Gastrocnemius medialis (tissue), 4 donors: ENCODE data around the gene MICU2. TPM values are rescaled to one million over a fixed set of nuclear protein-coding genes. Genes with fewer than 3 reads are reported as not detected.

Experiments used
- ATAC-seq, 2 donors: fragments of 150-250 bp; one replicate each; pipeline ENCODE4 v1.9.1; 2016
- DNase-seq, 2 donors: peaks; one replicate each; pipeline ENCODE4 v3.0.0-alpha.2; 2019
- H3K27ac ChIP-seq, 4 donors: fragments of 200-600 bp; sonication (generic); 1 replicate in 1 of 4; 2 replicates in 3 of 4; pipeline ENCODE4 v1.5.1; 2016 to 2018; ENCODE audit warnings: mild to moderate bottlenecking in 2 of 4, moderate library complexity in 1 of 4
- H3K27me3 ChIP-seq, 3 donors: fragments of 200-600 bp; sonication (generic) in 2 of 3; 1 replicate in 1 of 3; 2 replicates in 2 of 3; pipeline versions ENCODE4 v1.5.1 to v1.6.0; 2016 to 2019; ENCODE audit warnings: mild to moderate bottlenecking in 1 of 3, moderate library complexity in 1 of 3
- H3K36me3 ChIP-seq, 2 donors: fragments of 200-600 bp; sonication (generic) in 1 of 2; one replicate each; pipeline ENCODE4 v1.5.1; 2017 to 2018
- H3K4me1 ChIP-seq, 2 donors: fragments of 200-600 bp; sonication (generic) in 1 of 2; one replicate each; pipeline ENCODE4 v1.5.1; 2016 to 2017; ENCODE audit warnings: mild to moderate bottlenecking in 2 of 2
- H3K4me3 ChIP-seq, 4 donors: fragments of 200-600 bp; sonication (generic) in 3 of 4; 1 replicate in 1 of 4; 2 replicates in 3 of 4; pipeline ENCODE4 v1.5.1; 2016 to 2019; ENCODE audit warnings: mild to moderate bottlenecking in 2 of 4
- H3K9me3 ChIP-seq, 3 donors: fragments of 200-600 bp; sonication (generic) in 2 of 3; 1 replicate in 1 of 3; 2 replicates in 2 of 3; pipeline ENCODE4 v1.5.1; 2016 to 2019
- POLR2A ChIP-seq, 2 donors: fragments of 450-650 bp; IDR thresholded peaks; one replicate each; pipeline ENCODE4 v1.6.1; 2017; ENCODE audit warnings: antibody characterized with exemption in 2 of 2, mild to moderate bottlenecking in 2 of 2, moderate library complexity in 2 of 2
- in situ Hi-C, 4 donors: fragments of 200-750 bp; cut with MboI; loops; one replicate each; pipeline versions ENCODE4 v1.15.0 to v1.8.0; 2017; ENCODE audit warnings: low sequenced_read_pairs in 4 of 4
- intact Hi-C: fragments of 100-400 bp; cut with DNase I; formaldehyde crosslinking; loops from one replicate; pipeline ENCODE4 v1.15.1; 2023; ENCODE audit warnings: low total_unique reads
- total RNA-seq, 4 donors: library from RNA; depleted of rRNA; stranded (reverse); fragments of >200 nt; gene quantifications; one replicate each; pipeline versions ENCODE4 v1.1.0 to v1.2.3, GENCODE V29; 2016
- TF ChIP-seq, protein P1 (sequence below), 5 experiments: fragments of 450-650 bp in 3 of 5; fragments of 200-600 bp in 2 of 5; sonication (generic) in 2 of 5; IDR thresholded peaks in 4 of 5; conservative IDR thresholded peaks in 1 of 5; 1 replicate in 4 of 5; 2 replicates in 1 of 5; pipeline ENCODE4 v1.5.1; 2016 to 2019; ENCODE audit warnings: antibody characterized with exemption in 5 of 5, mild to moderate bottlenecking in 3 of 5, moderate library complexity in 3 of 5

The MICU2 gene
- total RNA-seq, 4 donors from 2014 or later = 83.6 to 126 (median 106) TPM

DNA sequence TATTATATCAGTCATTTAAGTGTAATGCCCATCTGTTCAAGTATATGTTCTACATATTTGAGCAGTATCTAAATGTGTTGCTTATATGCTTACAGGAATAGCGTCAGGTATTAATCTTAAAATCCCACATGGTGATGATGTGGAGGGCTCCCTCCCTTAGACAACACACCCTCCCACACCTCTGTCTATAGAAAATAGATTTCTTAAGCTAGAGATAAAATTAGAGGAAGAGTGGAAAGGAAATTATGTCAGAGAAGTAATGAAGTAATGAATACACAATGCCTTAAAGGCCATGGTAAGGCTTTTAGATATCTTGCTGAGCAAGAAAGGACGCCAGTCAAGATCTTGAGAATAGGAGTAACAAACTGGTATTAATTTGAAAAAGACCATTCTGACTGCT, 157.3 kb downstream of the MICU2 start:
- no peak overlapping the region for H3K27ac ChIP-seq
- in situ Hi-C loops = no loop called here
- TF ChIP-seq POLR2A (IDR thresholded peaks at IDR 0.05) = no peak
- TF ChIP-seq, protein P1, sequence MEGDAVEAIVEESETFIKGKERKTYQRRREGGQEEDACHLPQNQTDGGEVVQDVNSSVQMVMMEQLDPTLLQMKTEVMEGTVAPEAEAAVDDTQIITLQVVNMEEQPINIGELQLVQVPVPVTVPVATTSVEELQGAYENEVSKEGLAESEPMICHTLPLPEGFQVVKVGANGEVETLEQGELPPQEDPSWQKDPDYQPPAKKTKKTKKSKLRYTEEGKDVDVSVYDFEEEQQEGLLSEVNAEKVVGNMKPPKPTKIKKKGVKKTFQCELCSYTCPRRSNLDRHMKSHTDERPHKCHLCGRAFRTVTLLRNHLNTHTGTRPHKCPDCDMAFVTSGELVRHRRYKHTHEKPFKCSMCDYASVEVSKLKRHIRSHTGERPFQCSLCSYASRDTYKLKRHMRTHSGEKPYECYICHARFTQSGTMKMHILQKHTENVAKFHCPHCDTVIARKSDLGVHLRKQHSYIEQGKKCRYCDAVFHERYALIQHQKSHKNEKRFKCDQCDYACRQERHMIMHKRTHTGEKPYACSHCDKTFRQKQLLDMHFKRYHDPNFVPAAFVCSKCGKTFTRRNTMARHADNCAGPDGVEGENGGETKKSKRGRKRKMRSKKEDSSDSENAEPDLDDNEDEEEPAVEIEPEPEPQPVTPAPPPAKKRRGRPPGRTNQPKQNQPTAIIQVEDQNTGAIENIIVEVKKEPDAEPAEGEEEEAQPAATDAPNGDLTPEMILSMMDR (IDR thresholded peaks at IDR 0.05 in 4 of 5, conservative IDR thresholded peaks at IDR 0.05 in 1 of 5) = no peak
- no peaks in the 10 kb centered on the region for H3K9me3 ChIP-seq
- H3K27me3 ChIP-seq = no peaks in the 10 kb centered on the region
- intact Hi-C loops = no loop called here
- no peak for DNase-seq
- no peaks in the 10 kb centered on the region for H3K36me3 ChIP-seq
- H3K4me1 ChIP-seq = no peaks in the 10 kb centered on the region
- no peak overlapping the region for H3K4me3 ChIP-seq
- ATAC-seq = no peak

DNA sequence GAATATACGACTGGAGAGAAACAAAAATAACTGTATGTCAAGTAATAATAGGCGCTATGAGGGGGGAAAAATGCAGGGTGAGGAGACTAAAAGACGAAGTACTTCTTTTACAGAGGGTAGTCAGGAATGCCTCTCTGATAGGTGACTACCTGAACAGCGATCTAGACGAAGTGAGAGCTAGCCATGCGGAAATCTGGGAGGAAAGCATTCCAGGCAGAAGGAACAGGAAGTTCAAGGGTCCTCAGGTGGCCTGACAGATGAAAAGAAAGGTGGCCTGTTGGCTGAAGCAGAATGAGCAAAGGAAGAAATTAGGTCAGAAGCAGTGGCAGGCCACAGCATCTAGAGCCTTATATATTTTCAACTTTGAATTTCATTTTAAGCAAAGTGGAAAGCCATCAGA, 158.2 kb downstream of the MICU2 start:
- intact Hi-C loops (no loop called here), in situ Hi-C loops (no loop called here)
- Histone ChIP-seq H3K36me3 (no peaks in the 10 kb centered on the region), H3K4me1 (no peaks in the 10 kb centered on the region), H3K9me3 (no peaks in the 10 kb centered on the region), H3K27me3 (no peaks in the 10 kb centered on the region), H3K27ac (no peak overlapping the region), H3K4me3 (no peak overlapping the region)
- TF ChIP-seq, protein P1 (IDR thresholded peaks at IDR 0.05 in 4 of 5, conservative IDR thresholded peaks at IDR 0.05 in 1 of 5) = no peak
- no peak for TF ChIP-seq POLR2A (IDR thresholded peaks at IDR 0.05)
- DNase-seq (no peak), ATAC-seq (no peak)

DNA sequence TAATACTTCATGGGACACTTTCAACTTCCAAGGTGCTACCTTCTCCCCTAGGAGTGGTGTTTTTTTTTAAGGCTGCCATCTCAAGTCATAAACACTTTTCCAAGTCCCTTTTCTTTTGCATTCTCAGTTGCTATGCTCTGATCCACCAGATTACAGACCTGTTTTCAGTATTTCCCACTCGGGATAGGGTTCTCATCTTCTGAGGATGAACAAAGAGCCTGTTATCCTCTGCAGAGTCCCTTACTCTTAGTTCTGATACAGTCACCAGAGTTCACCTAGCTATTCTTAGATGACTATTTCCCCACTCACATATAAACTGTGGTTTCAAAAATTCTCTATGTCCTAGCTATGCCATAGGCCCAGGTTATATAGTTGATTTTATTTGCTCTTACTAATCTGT, 160.8 kb downstream of the MICU2 start:
- TF ChIP-seq POLR2A (IDR thresholded peaks at IDR 0.05) = no peak
- TF ChIP-seq, protein P1 (IDR thresholded peaks at IDR 0.05 in 4 of 5, conservative IDR thresholded peaks at IDR 0.05 in 1 of 5) = no peak
- DNase-seq = no peak
- Histone ChIP-seq H3K4me1 (no peaks in the 10 kb centered on the region), H3K27me3 (no peaks in the 10 kb centered on the region), H3K9me3 (peaks cover 0 to under 1% (median 0%) of the 10 kb centered on the region in 3 donors), H3K36me3 (no peaks in the 10 kb centered on the region), H3K27ac (no peak overlapping the region), H3K4me3 (no peak overlapping the region)
- in situ Hi-C loops = no loop called here
- no peak for ATAC-seq
- intact Hi-C loops = no loop called here

Other genes with a start within 250 kb of the MICU2 start
- gene ZDHHC20, start 144.9 kb downstream of the MICU2 start, total RNA-seq = 10 to 100 TPM; 14.6 to 29.2 (median 23.1) TPM
- under 1 TPM in 3 of 4 donors, not detected in 1; 0.16 to 0.38 (median 0.25) TPM for gene FGF9, start 66.9 kb upstream of the MICU2 start, total RNA-seq